Smooth muscle cell (in vitro differentiated cells): ENCODE data around the gene COBL. TPM values are rescaled to one million over a fixed set of nuclear protein-coding genes. Genes with fewer than 3 reads are reported as not detected.

Source experiments
- DNase-seq: peaks from one replicate; lab custom pipeline; 2025; ENCODE audit not compliant: unreplicated experiment; lab: John Stamatoyannopoulos, UW
- H2AFZ ChIP-seq: fragments of 200-600 bp; sonication (generic); 2 replicates; pipeline ENCODE4 v1.6.0; 2016; ENCODE audit warnings: antibody characterized with exemption, low read depth, mild to moderate bottlenecking
- H3F3A ChIP-seq: fragments of 200-600 bp; sonication (generic); 2 replicates; pipeline ENCODE4 v1.6.0; 2017; ENCODE audit warnings: antibody characterized with exemption, low read depth
- H3K27ac ChIP-seq: fragments of 200-600 bp; sonication (generic); 2 replicates; pipeline ENCODE4 v1.5.1; 2016; ENCODE audit warnings: low read depth, mild to moderate bottlenecking
- H3K27me3 ChIP-seq: fragments of 200-600 bp; sonication (generic); 2 replicates; pipeline ENCODE4 v1.6.1; 2016; ENCODE audit warnings: low read depth, mild to moderate bottlenecking
- H3K36me3 ChIP-seq: fragments of 200-600 bp; sonication (generic); 2 replicates; pipeline ENCODE4 v1.5.1; 2016; ENCODE audit warnings: low read depth
- H3K4me1 ChIP-seq: fragments of 200-600 bp; sonication (generic); 2 replicates; pipeline ENCODE4 v1.5.1; 2016; ENCODE audit warnings: low read depth
- H3K4me2 ChIP-seq: fragments of 200-600 bp; sonication (generic); 2 replicates; pipeline ENCODE4 v1.6.0; 2016; ENCODE audit warnings: mild to moderate bottlenecking
- H3K4me3 ChIP-seq: fragments of 200-600 bp; sonication (generic); 2 replicates; pipeline ENCODE4 v1.5.1; 2016; ENCODE audit warnings: mild to moderate bottlenecking
- H3K79me2 ChIP-seq: fragments of 200-600 bp; sonication (generic); 2 replicates; pipeline ENCODE4 v1.6.0; 2016; ENCODE audit warnings: low read depth, mild to moderate bottlenecking
- H3K9ac ChIP-seq: fragments of 200-600 bp; sonication (generic); 2 replicates; pipeline ENCODE4 v1.6.0; 2016; ENCODE audit warnings: low read depth
- H3K9me3 ChIP-seq: fragments of 200-600 bp; sonication (generic); replicated peaks from 2 replicates; pipeline ENCODE4 v1.5.1; 2016; ENCODE audit warnings: low read depth
- H4K20me1 ChIP-seq: fragments of 200-600 bp; sonication (generic); 2 replicates; pipeline ENCODE4 v1.6.0; 2016; ENCODE audit warnings: low read depth
- WGBS: methylation state at CpG from one replicate; pipeline ENCODE4 v1.1.7; 2016; ENCODE audit warnings: low lambda C conversion rate; 5-methylcytosine and 5-hydroxymethylcytosine counted together
- polyA plus RNA-seq: library from polyadenylated mRNA; unstranded; fragments of >200 nt; fragmentation: Nextera tagmentation; extraction: Ambion mirVana; gene quantifications from 2 replicates; pipeline ENCODE4 v1.2.1, GENCODE V29; 2016
- total RNA-seq: library from RNA; depleted of rRNA; stranded (reverse); fragments of >200 nt; gene quantifications from 2 replicates; pipeline ENCODE4 v1.2.3, GENCODE V29; 2014
- TF ChIP-seq, protein P1 (sequence below): fragments of 200-600 bp; sonication (generic); IDR thresholded peaks from 2 replicates; pipeline ENCODE4 v1.5.1; 2017; ENCODE audit warnings: borderline replicate concordance, mild to moderate bottlenecking, antibody characterized with exemption; ENCODE audit not compliant: insufficient read depth, poor library complexity, severe bottlenecking

The COBL gene
- total and polyA plus RNA-seq, 2 experiments from 2014 or later, result 0.47 to 2.8 TPM

DNA sequence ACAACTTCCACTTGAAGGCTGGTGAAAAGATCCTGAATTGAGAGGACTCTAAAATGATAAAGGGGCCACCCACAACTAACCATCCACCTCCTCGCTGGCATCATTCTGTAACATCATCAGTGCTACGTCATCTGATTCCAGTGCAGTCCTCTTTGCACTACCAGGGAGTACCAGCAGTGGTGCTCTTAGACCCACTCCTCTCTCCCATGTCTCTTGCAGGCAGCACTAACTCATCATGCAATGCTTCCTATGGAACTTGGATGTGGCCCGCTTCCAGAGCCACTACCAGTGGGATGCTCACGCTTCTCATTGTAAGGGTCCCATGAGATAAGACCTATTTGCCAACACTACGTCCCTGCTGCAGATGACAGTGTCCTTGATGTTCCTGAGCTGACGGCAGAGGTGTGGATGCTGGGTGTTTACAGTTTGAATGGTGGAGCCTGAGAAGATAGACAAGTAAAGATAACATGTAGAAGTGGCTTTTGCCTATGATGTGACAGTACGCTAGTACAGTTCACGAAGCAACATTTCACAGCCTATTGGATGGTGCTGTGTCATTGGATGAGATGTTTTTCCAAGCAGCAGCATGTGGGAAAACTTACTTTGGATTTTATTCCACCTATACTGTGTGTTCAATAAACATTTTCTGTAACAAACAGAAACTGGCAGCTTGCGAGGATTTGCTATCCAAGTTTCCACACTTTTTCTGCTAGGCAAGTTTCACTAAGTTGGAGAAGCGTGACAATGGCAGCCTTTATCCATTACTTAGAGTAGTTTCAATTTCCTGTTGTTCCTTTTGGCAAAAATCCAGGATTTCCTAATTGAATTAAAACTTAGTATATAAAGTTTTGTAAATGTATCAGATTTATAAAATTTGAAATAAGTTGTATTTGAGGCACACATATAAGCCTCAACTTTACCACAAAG, 35.8 kb upstream of the COBL start:
- no peak overlapping the region for H3K27ac ChIP-seq
- DNase-seq, result no peak
- H3K27me3 ChIP-seq, result no peaks in the 10 kb centered on the region
- H2AFZ ChIP-seq, result no peak overlapping the region
- no peaks in the 10 kb centered on the region for H3K79me2 ChIP-seq
- WGBS, result 95% methylated on average over 10 of the region's 10 CpGs
- no peak overlapping the region for H3K4me3 ChIP-seq
- H3F3A ChIP-seq, result no peaks in the 10 kb centered on the region
- H3K36me3 ChIP-seq, result no peaks in the 10 kb centered on the region
- TF ChIP-seq, protein P1, sequence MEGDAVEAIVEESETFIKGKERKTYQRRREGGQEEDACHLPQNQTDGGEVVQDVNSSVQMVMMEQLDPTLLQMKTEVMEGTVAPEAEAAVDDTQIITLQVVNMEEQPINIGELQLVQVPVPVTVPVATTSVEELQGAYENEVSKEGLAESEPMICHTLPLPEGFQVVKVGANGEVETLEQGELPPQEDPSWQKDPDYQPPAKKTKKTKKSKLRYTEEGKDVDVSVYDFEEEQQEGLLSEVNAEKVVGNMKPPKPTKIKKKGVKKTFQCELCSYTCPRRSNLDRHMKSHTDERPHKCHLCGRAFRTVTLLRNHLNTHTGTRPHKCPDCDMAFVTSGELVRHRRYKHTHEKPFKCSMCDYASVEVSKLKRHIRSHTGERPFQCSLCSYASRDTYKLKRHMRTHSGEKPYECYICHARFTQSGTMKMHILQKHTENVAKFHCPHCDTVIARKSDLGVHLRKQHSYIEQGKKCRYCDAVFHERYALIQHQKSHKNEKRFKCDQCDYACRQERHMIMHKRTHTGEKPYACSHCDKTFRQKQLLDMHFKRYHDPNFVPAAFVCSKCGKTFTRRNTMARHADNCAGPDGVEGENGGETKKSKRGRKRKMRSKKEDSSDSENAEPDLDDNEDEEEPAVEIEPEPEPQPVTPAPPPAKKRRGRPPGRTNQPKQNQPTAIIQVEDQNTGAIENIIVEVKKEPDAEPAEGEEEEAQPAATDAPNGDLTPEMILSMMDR, result no peak
- no peak overlapping the region for H3K4me2 ChIP-seq
- no peaks in the 10 kb centered on the region for H3K4me1 ChIP-seq
- H3K9me3 ChIP-seq, result no peaks in the 10 kb centered on the region
- no peaks in the 10 kb centered on the region for H4K20me1 ChIP-seq
- H3K9ac ChIP-seq, result no peak overlapping the region

DNA sequence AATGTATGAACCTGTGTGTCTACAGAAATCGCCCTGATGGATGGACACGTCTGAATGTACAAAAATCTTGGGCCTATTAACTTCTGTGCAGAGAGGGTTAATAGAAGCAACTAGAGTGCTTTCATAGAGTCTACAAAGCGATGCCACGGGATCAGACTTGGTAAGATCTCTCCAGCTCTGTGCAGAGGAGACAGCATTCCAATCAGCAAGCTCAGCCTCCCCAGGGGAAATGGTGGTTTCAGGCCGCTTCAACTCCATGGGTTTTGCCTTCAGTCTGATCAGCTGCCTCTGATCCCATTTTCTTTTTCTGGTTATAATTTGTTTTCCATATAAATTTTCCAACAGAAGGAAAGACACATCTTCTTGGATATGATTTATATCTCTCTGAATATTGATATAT, 35.1 kb upstream of the COBL start:
- no peak for DNase-seq
- no peak overlapping the region for H3K9ac ChIP-seq
- WGBS, result 53% methylated on average over 5 of the region's 5 CpGs

DNA sequence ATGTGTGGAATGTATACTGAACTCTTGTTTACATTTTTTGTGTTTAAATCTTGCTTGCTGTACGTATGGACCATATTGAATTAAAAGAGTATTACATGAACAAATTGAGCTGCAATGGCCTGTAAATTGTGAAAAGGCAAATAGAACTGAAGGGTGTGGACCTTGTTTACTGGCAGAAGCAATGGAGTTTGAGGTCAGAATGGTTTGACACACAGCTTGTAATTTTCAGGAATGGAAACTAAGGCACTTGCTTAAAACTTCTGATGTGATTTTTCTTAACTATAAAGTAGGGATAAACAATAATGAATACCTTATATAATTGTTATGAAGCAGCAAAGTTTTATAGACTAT, 33.9 kb upstream of the COBL start:
- Histone ChIP-seq H3K4me2 (peak overlapping the region; percentile 13), H3K27ac (no peak overlapping the region), H3F3A (no peaks in the 10 kb centered on the region), H3K4me1 (no peaks in the 10 kb centered on the region), H3K36me3 (no peaks in the 10 kb centered on the region), H3K9ac (no peak overlapping the region), H3K4me3 (no peak overlapping the region), H3K9me3 (no peaks in the 10 kb centered on the region), H3K79me2 (no peaks in the 10 kb centered on the region), H3K27me3 (peaks cover 10% of the 10 kb centered on the region), H2AFZ (peak overlapping the region; percentile 34), H4K20me1 (no peaks in the 10 kb centered on the region)
- TF ChIP-seq, protein P1, result no peak
- WGBS, result 18% methylated on average over 1 of the region's 1 CpG
- DNase-seq, result no peak

More for the DNA sequence above, 35.1 kb upstream of the COBL start:
- Histone ChIP-seq H3F3A (no peaks in the 10 kb centered on the region), H3K4me2 (no peak overlapping the region), H3K9me3 (no peaks in the 10 kb centered on the region), H4K20me1 (no peaks in the 10 kb centered on the region), H3K36me3 (no peaks in the 10 kb centered on the region), H3K27ac (no peak overlapping the region), H3K79me2 (no peaks in the 10 kb centered on the region), H3K4me3 (no peak overlapping the region), H3K27me3 (peaks cover 3% of the 10 kb centered on the region), H2AFZ (peak overlapping the region; percentile 51), H3K4me1 (no peaks in the 10 kb centered on the region)
- TF ChIP-seq, protein P1, result no peak
